Muscle of back (tissue), 11 donors: ENCODE data around the gene ARL2. TPM values are rescaled to one million over a fixed set of nuclear protein-coding genes. Genes with fewer than 3 reads are reported as not detected.
A peak's percentile ranks its signal among the peaks of the same experiment; 100 is the strongest.

Source experiments
- DNase-seq, 3 donors: peaks; one replicate each; pipeline versions ENCODE4 v3.0.0 to v3.0.0-alpha.2; 2013
- polyA plus RNA-seq, 10 donors: library from polyadenylated mRNA; unstranded; fragments of 120-200 nt; gene quantifications; one replicate each; pipeline ENCODE4 v1.2.1, GENCODE V29; 2013; ENCODE audit not compliant: insufficient read length in 10 of 10

The ARL2 gene
- polyA plus RNA-seq, 10 donors = 60.2 to 90.7 (median 76.5) TPM

DNA sequence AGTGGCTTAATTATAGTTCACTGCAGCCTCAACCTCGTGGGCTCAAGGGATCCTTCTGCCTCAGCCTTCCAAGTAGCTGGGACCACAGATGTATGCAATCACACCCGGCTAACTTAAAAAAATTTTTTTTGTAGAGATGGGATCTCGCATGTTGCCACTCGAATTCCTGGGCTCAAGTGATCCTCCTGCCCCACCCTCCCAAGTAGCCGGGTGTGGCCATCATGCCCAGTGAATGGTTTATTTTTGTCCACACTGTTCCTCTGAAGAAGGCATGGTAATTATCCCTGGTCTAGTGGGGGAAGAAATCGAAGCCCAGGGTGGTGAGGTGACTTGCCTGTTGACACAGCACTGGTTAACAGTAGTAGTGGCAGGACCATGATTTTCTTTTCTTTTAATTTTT lies 28.9 kb downstream of the ARL2 start:
- no peak for DNase-seq

DNA sequence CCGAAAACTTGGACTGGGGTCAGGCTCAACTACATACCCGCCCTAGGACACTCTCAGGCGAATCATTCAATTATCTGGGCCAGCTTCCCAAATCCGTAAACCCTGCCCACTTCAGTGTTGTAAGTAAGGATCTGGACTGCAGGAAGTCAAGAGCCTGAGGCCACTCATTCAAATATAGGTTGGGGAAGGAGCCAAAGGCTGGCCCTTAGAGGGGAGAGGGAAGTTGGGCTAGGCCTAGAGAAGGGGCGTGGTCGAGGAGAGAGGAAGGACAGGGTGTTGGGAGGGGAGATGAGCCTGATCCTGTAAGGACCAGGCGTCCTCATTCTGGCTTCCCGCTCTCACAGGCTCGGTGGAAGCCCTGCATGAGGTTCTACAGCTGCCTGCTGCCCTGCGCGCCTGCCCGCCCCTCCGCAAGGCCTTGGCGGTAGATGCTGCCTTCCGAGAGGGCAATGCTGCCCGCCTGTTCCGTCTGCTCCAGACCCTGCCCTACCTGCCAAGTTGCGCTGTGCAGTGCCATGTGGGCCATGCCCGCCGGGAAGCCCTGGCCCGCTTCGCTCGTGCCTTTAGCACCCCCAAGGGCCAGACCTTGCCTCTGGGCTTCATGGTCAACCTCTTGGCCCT lies 30.0 kb downstream of the ARL2 start:
- peak in 2 of 3 donors; percentile 62 to 76 for DNase-seq

DNA sequence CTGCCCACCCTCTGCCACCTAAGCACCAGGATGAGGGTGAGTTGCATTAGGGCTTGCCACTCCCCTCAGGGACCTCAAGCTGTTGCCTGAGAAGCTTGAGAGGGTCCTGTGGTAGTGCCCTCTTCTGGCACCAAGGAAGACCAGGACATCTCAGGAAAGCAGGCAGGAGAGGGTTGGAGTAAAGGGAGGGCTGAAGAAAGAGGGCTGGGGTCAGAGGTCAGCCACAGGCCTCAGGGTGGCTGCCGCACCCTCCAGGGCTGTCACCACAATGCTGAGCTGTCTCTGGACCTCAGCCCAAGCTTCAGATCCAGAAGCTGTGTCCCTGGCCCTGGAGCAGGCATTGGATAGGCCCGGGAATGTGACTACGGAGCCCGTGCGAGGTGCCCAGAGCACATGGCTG lies 31.1 kb downstream of the ARL2 start:
- no peak for DNase-seq

DNA sequence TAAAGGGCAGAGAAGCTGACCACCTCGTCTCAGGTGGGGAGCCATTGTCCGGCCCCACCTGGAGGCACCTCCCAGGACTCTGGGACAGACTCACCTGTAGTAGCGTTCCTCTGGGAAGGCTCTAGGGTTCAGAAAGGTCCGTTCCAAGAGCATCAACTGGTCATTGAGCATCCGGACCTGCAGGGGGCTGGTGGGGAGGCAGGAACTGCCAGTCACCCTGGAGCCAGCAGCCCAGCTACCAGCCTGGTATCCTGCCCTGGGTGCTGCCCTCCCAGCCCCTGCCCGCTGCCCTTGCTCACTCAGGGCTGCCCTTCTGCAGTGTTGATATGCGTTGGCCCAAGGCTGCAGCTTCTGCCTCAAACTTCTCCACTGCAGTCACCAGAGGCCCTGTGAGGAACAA lies 31.8 kb downstream of the ARL2 start:
- DNase-seq = no peak

DNA sequence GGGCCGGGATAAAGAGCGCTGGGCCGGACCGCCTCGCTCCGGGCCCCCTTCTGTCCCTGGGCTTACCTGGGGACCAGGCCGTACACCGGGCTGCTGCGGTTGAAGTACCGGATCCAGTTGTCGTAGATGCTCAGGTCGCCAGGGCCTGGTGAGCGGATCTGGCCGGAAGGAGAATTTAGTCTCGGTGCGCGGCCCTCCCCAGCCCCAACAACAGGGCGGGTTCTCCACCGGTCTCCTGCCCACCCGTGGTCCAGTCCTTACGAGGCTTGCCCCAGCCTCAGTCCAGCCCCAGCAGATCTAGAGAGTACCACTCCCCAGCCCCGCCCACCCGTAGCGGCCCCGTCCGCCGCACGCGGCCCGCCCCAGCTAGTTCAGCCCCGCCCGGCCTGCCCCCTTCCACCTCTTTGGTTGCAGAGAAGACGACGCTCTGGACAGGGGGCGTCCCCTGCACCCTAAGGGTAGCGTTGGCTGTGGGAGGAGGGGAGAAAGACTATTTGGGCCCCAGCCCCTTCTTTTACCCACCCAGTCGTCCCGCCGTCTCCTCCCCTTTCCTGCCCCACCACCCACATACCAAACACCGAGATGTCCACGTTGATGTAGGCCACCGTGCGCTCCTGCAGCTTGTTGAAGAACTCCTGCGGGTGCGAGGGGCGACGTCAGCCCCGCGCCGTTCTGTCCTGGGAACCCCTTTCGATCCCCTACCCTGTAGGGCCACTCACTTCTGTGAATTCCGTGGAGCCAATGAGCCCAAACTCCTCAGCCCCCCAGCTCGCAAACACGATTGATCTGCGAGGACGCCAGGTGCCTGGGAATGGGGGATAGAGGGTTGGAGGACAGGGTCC lies 33.8 kb downstream of the ARL2 start:
- DNase-seq = peak in 1 of 3 donors; percentile 66

DNA sequence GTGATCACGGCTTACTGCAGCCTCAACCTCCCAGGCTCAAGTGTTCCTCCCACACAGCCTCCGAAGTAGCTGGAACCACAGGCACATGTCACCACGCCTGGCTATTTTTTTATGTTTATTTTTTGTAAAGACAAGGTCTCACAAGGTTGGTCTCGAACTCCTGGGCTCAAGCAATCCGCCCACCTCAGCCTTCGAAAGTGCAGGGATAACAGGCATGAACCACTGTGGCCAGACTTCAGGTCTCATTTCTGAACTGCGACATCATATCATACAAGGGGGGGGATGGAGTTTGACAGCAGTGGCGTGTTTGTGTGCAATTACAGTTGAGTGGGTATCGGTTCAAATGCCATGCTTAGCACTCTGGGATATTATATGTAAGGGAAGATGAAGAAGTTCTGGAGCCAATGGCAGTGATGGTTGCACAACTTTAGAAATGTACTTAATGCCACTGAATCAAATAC lies 37.5 kb downstream of the ARL2 start:
- no peak for DNase-seq

DNA sequence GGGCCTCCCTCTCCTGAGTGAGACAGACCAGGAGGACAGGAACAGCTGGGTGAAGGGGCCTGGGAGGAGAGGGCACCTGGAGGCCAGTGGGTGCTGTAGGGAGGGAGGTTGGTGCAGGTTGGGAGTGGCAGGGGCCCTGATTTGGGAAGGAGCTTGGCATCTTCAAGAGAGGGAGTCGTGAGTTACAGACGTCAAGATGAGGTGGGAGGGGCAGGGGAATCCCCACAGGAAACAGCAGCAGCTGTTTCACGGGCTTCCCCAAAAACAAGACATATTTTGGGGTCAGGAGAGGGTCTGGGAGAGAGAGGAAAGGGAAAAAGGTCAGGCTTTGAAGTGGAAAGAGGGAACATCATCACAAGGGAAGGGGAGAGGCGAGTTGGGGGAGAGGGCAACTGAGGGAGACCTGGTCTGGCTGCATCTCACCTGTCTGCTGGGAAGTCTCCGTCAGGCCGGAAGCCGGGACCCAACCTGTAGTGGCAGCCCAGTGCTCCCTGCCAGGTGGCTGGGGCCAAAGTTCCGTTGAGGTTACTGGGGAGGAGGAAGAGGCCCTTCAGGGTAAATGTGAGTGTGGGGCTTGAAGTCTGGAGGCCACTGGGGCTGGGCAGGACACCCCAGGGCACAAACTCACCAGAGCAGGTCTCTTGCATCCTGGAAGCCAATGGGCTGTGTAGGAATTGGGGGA lies 40.0 kb downstream of the ARL2 start:
- DNase-seq = no peak

DNA sequence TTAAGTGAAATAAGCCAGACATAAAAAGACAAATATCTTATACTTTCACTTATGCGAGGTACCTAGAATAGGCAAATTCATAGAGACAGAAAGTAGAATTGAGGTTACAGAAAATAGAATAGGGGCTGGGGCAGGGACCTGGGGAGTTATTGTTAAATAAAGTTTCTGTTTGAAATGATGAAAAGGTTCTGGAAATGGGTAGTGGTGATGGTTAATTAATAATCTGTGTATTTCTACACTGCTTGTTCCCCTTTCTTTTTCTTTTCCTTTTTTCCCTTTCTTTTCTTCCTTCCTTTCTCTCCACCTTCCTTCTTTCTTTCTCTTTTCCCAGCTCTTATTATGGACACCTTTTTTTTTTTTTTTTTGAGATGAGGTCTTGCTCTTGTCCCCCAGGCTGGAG lies 41.6 kb downstream of the ARL2 start:
- DNase-seq = no peak

DNA sequence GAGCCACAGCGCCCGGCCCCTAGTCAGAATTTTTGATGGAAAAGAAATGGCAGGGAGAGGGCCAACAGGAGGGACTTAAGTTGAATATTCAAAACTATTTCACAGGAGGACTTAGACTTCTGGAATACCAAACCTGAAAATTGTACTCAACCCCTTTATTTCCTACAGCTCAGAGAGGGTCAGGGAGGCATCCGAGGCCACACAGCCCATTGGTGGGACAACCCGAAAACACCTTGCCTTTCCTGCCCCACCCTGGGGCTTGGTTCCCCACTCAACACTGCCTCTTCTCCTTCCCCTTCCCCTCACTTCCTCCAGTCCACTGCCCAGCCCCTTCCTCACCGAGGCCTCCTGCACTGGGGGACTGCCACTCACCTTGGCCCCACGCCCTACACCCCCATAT lies 43.0 kb downstream of the ARL2 start:
- DNase-seq = no peak

DNA sequence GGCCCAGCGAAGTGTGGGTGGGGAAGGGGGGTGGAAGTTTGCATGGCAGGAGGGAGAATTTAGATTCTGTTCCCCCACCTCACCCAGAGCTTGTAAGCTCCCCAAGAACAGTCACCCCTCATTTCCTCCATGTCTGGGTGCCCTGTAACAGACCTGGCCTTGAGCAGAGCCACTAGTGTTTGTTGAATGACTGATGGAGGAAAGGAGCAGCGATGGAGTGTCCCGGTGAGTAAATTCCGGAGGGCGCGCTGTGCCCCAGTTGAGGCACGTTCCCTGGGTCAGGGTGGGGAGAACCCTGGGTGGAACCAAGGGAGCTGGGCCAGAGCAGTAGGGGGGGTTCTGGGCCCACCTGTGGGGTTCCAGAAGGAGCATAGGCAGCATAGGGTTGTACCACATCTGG lies 43.6 kb downstream of the ARL2 start:
- no peak for DNase-seq

DNA sequence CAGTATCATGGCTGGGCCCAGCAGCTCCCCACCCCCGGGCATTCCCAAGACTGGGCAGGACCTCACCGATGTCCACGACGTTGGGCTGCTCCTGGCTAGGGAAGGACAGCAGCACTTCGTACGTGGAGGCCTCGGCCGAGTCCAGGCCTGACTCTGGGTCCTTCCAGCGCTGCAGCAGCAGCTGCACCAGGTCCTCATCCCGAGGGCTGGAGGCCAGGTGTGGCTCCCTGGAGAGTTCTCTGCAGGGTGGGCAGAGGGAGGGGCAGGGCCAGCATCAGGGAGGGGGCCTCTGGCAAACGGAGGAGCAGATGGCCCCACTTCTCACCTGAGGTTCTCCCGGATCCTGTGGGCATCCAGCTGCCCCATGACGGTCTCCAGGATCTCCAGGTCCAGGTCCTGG lies 44.1 kb downstream of the ARL2 start:
- no peak for DNase-seq

DNA sequence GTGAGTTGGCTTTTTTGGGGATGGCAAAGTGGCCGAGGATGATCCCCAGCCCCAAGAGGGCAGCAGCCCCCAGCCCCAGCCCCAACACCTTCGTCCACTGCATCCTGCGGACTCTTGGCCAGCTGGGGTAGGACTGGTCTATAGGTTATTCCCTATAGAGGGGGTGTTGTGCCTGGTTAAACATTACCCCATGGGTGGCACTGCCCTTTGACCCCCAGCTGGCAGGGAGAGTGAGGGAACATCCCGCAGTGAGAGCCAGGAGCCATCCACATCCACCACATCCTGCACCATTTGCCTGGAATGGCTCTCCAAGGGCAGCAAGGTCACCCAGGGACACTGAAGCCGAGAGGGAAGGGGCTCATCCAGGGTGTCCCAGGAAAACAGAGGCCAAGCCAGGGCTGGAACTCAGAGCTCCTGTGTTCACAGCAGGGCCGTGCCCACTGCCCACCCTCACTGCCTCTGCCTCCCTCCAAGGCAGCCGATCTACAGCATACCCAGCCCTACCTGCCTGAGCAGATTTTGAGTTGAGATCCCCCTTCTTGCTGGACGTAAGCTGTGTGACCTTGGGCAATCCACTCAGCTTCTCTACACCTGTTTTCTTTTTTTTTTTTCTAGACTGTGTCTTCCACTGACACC lies 44.6 kb downstream of the ARL2 start, which contains the start of gene NAALADL1:
NAALADL1 (minus strand) TSS at position 135 of the 636 bp plus-strand sequence; CDS start at position 103, 32 bp downstream.
- no peak for DNase-seq

DNA sequence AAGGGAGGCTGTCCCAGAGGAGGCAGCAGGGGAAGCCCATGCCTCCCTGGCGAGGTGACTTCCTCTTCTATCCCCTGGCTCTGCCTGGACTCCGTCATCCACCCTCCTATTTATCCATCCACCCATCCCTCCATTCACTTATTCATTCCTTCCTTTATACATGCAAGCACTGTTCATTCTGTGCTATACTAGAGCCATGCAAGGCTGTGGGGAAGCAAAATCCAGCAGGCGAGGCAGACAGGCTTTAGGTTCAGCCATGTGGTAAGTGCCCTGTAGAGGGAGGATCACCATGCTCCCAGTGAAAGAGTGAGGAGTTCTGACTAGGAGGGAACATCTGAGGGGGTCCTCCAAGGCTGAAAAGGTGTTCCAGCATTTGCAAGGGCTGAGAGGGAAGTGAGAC lies 45.6 kb downstream of the ARL2 start:
- no peak for DNase-seq

DNA sequence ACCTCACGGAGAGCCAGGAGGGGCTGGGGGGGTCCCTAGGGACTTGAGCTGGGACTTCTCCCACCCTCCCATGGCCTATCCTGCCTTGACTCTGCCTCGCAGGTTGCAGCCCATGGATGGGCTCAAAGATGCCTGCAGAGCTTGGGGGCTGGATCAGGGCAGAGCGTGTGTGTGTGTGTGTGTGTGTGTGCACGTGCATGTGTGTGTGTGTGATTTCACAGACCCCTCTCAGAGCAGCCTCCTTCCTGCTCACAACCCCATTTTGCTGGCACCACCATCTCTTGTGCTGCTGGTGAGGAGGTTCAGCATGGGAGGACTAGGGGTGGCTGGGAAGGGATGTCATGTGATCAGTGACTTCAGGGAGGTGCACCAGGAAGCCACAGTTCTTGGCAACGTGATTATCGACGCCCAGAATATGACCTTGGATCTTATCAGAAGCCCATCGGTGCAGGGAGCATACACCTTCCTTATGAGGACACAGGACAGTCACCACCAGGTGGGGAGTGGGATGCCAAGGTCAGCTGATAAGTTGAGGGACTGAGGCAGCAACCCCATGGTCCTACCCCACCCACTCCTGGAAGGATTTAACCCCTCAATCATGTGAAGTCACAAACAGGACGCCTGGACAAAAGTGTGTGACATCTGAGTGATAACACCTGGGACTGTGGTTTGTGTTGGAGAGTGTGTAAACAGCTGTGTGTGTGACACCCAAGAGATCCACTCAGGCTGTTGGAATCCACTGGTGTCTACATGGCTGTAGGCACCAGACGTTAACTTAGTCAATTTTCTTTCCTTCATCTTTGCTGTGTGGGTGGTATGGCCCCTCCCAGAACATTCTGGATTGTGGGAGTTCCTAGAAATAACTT lies 46.2 kb downstream of the ARL2 start:
- DNase-seq = no peak

DNA sequence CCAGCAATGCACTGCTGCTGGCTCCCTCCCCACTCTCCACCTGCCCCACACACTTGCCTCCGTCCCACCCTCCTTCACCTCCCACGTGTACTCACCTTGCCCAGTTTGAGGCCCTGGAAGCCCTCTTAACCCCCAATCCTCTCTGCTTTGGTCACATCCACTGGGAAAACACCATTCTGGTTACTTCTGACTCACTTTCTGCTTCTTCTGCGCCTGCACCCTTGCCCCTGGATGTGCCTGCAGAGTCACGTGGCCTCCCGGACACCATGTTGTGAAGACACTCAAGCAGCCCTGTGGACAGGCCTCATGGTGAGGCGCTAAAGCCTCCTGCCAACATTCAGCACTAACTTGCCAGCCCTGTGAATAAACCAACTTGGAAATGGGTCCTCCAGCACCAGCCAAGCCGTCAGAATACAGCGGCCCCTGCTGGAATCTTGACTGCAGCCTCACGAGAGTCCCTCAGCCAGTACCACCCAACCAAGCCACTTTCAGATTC lies 47.0 kb downstream of the ARL2 start:
- no peak for DNase-seq

DNA sequence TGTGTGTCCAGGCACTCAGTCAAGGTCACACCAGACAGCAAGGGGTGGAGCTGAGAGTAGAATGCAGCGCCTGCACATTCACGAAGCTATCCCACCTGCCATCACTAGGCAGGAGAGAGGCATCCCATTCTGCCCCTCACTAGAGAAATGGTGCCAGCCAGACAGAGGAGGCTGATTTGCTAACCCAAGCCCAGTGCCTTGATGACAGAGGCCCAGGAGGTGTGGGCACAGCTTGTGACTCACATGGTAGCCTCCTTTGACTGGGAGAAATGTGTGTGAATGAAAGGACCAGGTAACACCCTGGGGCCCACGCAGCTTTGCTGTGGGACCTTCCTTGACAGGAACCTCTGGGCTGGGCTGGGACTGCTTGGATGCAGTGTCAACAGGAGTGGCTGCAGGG lies 49.6 kb downstream of the ARL2 start:
- no peak for DNase-seq

DNA sequence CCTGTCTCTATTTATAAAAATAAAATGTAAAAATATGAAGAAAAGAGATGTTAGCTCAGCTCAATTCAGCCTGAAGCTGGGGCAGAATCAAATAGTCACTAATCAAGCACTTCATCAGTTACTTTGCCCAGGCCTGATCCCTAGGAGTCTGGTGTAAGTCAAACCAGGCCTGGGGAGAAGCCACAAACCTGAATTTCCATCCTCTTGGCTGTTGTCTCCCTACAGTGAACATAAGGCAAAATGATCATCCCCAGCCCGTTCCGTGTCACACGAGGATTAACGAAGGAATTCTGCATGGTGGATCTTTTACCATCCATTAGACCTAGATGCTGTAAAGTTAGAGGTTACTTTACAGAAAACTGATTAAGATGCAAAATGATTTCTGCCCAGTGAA lies 50.9 kb downstream of the ARL2 start:
- no peak for DNase-seq

DNA sequence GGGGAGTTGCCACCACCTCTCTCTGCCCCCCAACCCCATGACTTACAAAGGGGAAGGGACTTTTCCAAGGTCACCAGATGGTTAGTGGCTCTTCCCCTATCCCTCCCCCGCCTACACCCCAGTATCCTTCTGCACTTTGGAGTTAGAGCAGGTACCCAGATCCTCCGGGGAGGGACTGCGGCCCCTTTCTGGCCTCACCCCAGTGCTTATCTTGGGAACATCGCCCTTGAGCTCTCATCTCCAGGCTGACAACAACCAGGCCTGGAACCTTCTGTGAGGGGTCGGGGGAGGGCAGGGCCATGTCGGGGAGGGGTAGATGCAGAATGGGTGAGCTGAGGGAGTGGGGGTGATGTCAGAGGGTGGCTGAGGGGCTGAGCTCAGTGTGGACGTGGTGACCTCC lies 51.9 kb downstream of the ARL2 start:
- no peak for DNase-seq

DNA sequence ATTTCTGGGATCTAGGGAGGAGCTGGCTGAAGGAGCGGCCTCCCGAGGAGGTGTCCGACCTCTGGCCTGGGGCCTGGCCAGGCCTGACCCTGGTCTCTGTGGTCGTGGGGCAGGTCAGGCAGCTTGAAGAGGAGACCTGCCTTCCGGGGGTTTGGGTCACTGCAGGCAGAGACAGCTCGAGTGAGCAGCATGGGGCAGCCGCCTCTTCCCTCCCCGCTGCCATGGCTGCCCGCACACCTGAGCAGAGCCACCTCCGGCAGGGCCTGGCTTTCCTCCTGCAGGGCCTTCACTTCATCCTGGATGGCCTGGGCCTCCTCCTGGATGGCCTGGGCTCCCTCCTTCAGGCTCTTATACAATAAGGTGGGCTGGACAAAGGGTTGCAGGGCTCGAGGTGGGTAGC lies 52.4 kb downstream of the ARL2 start:
- DNase-seq = no peak

DNA sequence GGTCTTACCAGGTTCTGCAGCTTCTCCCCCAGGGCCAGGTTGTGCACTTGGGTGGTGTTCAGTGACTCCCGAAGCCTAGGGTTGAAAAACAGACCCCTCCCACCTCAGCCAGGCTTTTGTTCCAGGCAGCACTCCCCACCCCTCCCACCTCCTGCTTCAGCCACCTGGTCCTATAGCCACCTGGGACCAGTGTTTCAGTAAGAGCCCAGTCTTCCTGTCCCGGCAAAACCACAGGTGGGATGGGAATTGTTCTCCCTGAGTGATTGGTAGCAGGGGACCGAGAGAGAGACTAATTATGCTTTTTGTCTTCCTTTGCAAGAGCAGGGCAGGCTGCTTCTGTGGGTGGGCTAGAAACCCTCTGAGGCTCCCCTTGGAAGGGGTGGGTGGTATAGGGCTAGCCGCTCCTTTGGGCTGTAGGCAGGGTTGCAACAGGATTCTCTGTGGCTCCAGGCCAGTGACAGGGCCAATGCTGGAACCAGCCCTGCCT lies 52.9 kb downstream of the ARL2 start:
- DNase-seq = no peak

DNA sequence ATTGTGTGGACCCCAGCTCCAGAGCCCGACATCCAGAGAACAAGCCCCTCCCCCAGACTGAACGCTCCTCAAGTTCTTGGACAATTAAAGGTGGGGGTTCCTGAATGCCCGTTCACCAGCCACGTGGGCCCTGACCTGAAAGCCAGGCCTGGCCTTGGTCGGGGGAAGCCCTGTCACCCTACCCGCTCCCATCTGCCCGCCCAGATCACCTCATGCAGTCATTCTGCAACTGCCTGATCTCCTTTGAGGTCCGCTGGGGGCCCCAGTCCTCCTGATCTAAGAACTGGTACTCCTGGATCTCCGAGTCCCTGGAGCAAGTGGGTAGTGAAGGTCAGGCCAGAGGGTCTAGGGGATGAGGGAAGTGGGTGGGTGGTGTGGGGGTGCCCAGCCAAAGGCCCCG lies 53.5 kb downstream of the ARL2 start:
- no peak for DNase-seq
